ENCODE data around the gene SRPRB. TPM values are rescaled to one million over a fixed set of nuclear protein-coding genes. Genes with fewer than 3 reads are reported as not detected.

The SRPRB gene
- total and polyA plus RNA-seq, 7 donors = 4.2 to 33.3 (median 14.9) TPM

DNA sequence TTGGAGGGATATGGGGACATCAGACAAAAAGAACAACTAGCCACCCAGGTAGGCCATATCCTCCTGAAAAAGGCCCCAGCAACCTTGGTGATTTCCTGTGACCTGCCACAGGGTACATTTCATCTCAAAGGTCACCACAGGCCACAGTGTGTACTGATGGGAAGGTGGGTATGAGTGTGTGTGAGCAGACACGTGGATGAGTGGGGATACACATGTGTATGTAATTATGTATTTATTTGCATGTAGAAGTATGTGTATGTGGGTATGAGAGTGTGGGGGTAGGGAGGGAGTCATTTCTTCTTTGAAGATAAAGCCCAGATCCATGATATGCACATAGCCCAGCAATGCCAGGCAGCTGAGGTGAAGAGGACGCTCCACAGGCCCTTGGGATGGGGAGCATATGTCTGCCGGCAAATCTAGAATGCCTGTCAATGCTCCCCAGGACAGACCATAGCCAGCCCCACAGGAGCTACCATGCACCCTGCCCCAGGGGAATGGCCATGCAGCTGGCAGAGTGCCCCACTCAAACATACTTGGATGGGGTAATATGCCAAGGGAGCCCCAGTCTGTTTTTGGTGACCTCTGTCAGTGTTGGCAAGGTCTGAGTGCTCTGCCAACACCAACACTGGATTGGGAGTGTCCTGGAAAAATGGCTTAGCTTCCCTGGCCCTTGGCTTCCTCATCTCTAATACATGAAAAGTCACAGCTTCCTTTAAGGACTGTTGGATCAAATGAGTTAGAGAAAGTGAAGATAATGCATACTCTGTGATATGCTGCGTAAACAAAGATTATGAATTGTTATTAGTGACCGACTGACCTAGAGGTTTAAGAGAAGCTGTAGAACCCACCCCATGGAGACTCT, 47.7 kb downstream of the SRPRB start:
- no peak for TF ChIP-seq CTCF (IDR thresholded peaks at IDR 0.05)
- no peaks in the 10 kb centered on the region for H3K27me3 ChIP-seq
- no peak overlapping the region for H3K4me3 ChIP-seq
- H3K27ac ChIP-seq = no peak overlapping the region
- H3K36me3 ChIP-seq = no peaks in the 10 kb centered on the region
- H3K9me3 ChIP-seq = no peaks in the 10 kb centered on the region
- no peak for DNase-seq
- WGBS, 2 donors = 90 to 91% methylated on average over 5 of the region's 5 CpGs
- intact Hi-C loops (cut with DNase I) = no loop called here
- H3K4me1 ChIP-seq = no peaks in the 10 kb centered on the region

DNA sequence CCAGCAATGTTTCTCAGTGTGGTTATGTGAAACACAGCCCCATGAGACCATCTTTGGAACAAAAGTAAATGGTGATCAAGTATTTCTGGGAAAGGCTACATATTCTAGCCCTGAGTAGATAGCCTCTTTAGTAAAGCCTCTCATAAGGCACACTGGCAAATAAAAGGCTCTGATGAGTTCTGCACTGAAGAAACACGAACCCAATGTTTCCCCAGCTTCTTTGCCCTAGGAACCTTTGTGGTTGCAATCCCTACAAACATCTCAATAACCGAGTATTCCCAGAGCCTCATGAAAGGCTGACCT, 48.3 kb downstream of the SRPRB start:
- H3K36me3 ChIP-seq = no peaks in the 10 kb centered on the region

GRCh38 chr3:133854264-133855001, 48.8 kb downstream of the SRPRB start:
- Histone ChIP-seq H3K27me3 (no peaks in the 10 kb centered on the region), H3K4me1 (no peaks in the 10 kb centered on the region), H3K36me3 (no peaks in the 10 kb centered on the region), H3K9me3 (no peaks in the 10 kb centered on the region), H3K4me3 (no peak overlapping the region), H3K27ac (no peak overlapping the region)
- no peak for DNase-seq
- 63 to 78% methylated on average over 5 of the region's 5 CpGs for WGBS, 2 donors
- intact Hi-C loops (cut with DNase I) = no loop called here
- TF ChIP-seq POLR2A (IDR thresholded peaks at IDR 0.05) (no peak), CTCF (IDR thresholded peaks at IDR 0.05) (no peak), POLR2AphosphoS5 (IDR thresholded peaks at IDR 0.05) (no peak), EP300 (IDR thresholded peaks at IDR 0.05) (no peak)

More for the DNA sequence above, 48.3 kb downstream of the SRPRB start:
- H3K4me1 ChIP-seq = no peaks in the 10 kb centered on the region
- H3K27me3 ChIP-seq = no peaks in the 10 kb centered on the region
- H3K9me3 ChIP-seq = no peaks in the 10 kb centered on the region
- H3K27ac ChIP-seq = no peak overlapping the region
- intact Hi-C loops (cut with DNase I) = no loop called here
- no peak overlapping the region for H3K4me3 ChIP-seq
- no peak for DNase-seq
- TF ChIP-seq EP300 (IDR thresholded peaks at IDR 0.05) (no peak), POLR2A (IDR thresholded peaks at IDR 0.05) (no peak), CTCF (IDR thresholded peaks at IDR 0.05) (no peak), POLR2AphosphoS5 (IDR thresholded peaks at IDR 0.05) (no peak)
- WGBS, 2 donors = 79 to 80% methylated on average over 2 of the region's 2 CpGs

- WGBS, 2 donors = 94% methylated on average over 4 of the region's 4 CpGs
- H3K27ac ChIP-seq = no peak overlapping the region
- H3K4me1 ChIP-seq = no peaks in the 10 kb centered on the region
- no peaks in the 10 kb centered on the region for H3K9me3 ChIP-seq
- no peak overlapping the region for H3K4me3 ChIP-seq
- no peak for DNase-seq
- intact Hi-C loops (cut with DNase I) = no loop called here
- no peak for TF ChIP-seq POLR2AphosphoS5 (IDR thresholded peaks at IDR 0.05)
- no peak for TF ChIP-seq EP300 (IDR thresholded peaks at IDR 0.05)
- no peak for TF ChIP-seq CTCF (IDR thresholded peaks at IDR 0.05)
- TF ChIP-seq POLR2A (IDR thresholded peaks at IDR 0.05) = no peak
- no peaks in the 10 kb centered on the region for H3K27me3 ChIP-seq
- no peaks in the 10 kb centered on the region for H3K36me3 ChIP-seq
These were observed 49.4 kb downstream of the SRPRB start for GRCh38 chr3:133855002-133855370.
